ENCODE results near the gene JADE2. TPM values are rescaled to one million over a fixed set of nuclear protein-coding genes. Genes with fewer than 3 reads are reported as not detected.
A peak's percentile ranks its signal among the peaks of the same experiment; 100 is the strongest.

Gene JADE2
- total RNA-seq, 4 donors from 2014 or later = 46.0 to 113 (median 89.2) TPM

DNA sequence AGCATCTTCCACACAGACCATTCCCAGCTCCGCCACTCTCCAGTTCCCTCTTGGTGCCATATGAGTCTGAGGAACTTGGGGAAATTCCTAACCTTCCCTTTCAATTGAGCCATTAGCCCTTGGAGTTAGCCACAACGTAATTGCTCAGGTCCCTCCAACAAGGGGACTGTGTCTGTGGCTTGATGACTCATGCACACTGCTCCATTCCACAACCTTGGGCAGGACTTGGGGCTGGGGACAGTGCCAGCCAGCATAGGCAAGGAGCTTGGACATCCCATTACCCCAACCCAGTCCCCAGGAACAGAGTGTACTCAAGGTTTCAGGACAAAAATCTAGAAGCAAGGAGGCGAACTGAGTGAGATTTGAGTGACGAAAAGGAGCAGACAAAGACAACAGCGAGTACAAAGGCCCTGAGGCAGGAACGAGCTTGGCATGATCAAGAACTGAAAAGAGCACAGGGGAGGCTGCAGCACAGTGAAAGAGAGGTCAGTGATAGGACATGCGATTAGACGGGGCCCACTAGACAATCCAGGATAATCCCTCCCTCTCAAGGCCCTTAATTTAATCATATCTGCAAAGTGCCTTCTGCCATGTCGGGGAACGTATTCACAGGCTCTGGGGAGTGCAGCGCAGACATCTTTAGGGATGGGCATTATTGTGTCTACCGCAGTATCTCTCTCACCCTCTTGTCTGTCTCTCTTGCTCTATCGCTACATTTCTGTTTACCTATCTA lies 16.0 kb upstream of the JADE2 start:
- Histone ChIP-seq H3K4me3 (no peak overlapping the region), H3K27me3 (no peaks in the 10 kb centered on the region), H3K36me3 (no peaks in the 10 kb centered on the region), H3K9me3 (no peaks in the 10 kb centered on the region), H3K27ac (no peak overlapping the region), H3K4me1 (peaks cover 0 to 35% (median 21%) of the 10 kb centered on the region in 3 donors)
- no peak for ATAC-seq
- WGBS, 2 donors (ENCODE audit: low coverage in 1 of 2) = 87 to 96% methylated on average over 11 of the region's 13 CpGs
- TF ChIP-seq, protein P1, sequence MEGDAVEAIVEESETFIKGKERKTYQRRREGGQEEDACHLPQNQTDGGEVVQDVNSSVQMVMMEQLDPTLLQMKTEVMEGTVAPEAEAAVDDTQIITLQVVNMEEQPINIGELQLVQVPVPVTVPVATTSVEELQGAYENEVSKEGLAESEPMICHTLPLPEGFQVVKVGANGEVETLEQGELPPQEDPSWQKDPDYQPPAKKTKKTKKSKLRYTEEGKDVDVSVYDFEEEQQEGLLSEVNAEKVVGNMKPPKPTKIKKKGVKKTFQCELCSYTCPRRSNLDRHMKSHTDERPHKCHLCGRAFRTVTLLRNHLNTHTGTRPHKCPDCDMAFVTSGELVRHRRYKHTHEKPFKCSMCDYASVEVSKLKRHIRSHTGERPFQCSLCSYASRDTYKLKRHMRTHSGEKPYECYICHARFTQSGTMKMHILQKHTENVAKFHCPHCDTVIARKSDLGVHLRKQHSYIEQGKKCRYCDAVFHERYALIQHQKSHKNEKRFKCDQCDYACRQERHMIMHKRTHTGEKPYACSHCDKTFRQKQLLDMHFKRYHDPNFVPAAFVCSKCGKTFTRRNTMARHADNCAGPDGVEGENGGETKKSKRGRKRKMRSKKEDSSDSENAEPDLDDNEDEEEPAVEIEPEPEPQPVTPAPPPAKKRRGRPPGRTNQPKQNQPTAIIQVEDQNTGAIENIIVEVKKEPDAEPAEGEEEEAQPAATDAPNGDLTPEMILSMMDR (IDR thresholded peaks at IDR 0.05) = no peak
- no peak for TF ChIP-seq EP300 (IDR thresholded peaks at IDR 0.05)
- TF ChIP-seq POLR2AphosphoS5 (IDR thresholded peaks at IDR 0.05) = no peak
- TF ChIP-seq POLR2A (IDR thresholded peaks at IDR 0.05) = no peak

DNA sequence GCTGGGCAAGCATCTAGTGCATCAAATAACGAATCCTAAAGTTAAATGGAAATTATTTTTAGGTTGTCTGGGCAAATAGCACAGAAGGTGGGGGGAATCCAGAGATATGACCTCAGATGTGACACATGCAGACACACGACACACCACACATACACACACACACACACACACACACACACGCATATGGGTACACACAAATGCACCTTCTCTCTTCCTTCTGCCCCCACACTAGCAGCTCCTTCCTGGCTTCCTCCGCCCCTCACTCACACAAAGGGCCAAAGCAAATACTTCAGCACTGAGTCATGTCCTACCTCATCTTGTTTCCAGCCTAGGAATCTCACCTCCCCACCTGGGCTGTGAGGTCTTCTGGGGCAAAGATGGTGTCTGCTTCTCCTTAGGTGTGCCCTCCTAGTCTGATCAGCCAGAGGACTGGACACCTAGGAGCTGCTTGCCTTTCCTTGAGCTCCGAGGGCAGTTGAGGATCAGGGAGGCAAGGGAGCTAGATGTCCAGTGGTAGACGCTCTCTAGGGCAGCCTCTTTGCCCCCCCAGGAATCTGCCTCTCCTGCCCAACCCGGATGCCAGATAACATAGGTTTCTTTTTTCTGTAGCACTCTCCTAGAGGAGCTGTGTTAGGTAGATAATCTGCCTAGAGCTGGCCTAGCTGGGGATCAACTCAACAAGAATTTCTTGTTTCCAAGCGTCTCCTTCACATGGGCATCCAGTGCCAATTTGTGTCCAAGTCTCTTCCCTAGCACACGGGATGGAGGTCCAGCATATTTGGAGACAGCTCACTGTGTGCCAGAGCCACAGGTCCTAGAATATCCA lies 14.3 kb upstream of the JADE2 start:
- TF ChIP-seq POLR2A (IDR thresholded peaks at IDR 0.05) (no peak), POLR2AphosphoS5 (IDR thresholded peaks at IDR 0.05) (no peak), EP300 (IDR thresholded peaks at IDR 0.05) (no peak)
- TF ChIP-seq, protein P1 (IDR thresholded peaks at IDR 0.05) = no peak
- H3K4me1 ChIP-seq = peaks cover 0 to 25% (median 19%) of the 10 kb centered on the region in 3 donors
- no peaks in the 10 kb centered on the region for H3K9me3 ChIP-seq
- ATAC-seq = no peak
- no peaks in the 10 kb centered on the region for H3K36me3 ChIP-seq
- H3K27me3 ChIP-seq = no peaks in the 10 kb centered on the region
- H3K27ac ChIP-seq = peak overlapping the region in 3 of 4 donors; percentile 59 to 78 (median 74)
- WGBS, 2 donors (ENCODE audit: low coverage in 1 of 2) = 55 to 63% methylated on average over 4 of the region's 9 CpGs
- no peak overlapping the region for H3K4me3 ChIP-seq

DNA sequence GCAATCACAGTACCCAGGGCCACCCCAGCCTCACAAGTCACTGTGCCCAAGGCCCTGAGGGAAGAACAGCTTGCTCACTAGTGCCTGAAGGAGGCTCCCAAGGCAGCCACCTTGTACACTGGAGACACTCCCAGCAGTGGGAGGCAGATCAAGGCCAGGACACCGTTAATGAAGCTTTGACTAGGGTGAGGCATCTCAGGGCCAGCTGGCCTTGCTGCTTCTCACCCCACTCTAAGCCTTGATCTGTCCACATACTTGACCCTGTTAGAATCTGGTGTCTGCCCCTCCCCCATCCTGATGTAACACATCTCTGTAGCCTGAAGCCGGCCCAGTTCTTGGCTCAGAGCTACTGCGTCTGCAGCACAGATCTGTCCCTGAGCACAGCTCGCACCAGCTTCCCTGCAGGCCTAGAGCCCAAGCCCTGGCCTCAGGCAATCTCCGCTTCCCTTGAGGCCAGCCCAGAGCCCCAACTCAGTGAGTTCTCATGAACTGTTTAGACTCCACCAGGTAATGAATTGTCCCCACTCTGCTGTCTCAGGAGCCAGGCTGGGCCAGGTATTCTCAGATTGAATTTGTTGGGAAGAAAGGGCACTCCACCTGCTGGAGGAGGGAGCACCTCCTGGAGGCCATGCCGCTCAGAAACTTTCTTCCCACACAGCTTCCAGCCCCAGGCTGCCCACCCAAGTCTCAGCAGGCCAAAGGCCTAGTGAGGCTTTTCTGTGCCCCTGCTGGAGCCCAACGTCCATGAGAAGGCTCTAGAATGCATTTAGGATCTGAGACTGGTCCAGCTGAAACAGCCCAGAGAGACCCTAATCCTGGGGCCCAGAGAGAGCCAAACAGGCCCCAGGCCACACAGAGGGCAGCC lies 13.4 kb upstream of the JADE2 start:
- TF ChIP-seq POLR2A (IDR thresholded peaks at IDR 0.05) (no peak), EP300 (IDR thresholded peaks at IDR 0.05) (no peak), POLR2AphosphoS5 (IDR thresholded peaks at IDR 0.05) (peak; percentile 33)
- TF ChIP-seq, protein P1 (IDR thresholded peaks at IDR 0.05) = peak in 2 of 4 experiments; percentile 30 to 50
- H3K9me3 ChIP-seq = no peaks in the 10 kb centered on the region
- H3K4me1 ChIP-seq = peaks cover 0 to 19% (median 13%) of the 10 kb centered on the region in 3 donors
- ATAC-seq = peak; percentile 95
- no peak overlapping the region for H3K4me3 ChIP-seq
- no peaks in the 10 kb centered on the region for H3K36me3 ChIP-seq
- peak overlapping the region in 3 of 4 donors; percentile 59 to 78 (median 74) for H3K27ac ChIP-seq
- no peaks in the 10 kb centered on the region for H3K27me3 ChIP-seq
- WGBS, 2 donors (ENCODE audit: low coverage in 1 of 2) = 40% methylated on average over 1 of the region's 7 CpGs; no CpG with 5 or more reads in 1 of the 2 donors

DNA sequence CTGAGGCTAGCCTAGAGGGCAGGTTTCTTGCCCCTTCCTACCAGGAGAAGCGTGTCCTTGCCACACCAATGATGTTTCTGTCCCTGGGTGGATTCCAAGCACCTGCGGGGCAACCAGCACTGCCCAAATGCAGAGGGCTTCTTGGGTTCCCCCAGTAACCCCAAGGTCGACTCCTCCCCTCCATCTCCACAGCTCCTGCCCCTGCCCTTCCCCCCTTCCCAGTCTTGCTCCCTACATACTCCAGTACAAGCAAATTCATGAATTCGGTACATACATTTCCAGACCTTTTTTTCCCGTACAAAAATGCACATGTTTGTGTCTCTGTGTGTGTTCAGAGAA lies 12.8 kb upstream of the JADE2 start:
- H3K27me3 ChIP-seq = no peaks in the 10 kb centered on the region
- H3K27ac ChIP-seq = peak overlapping the region in 3 of 4 donors; percentile 59 to 78 (median 74)
- H3K4me3 ChIP-seq = no peak overlapping the region
- H3K36me3 ChIP-seq = no peaks in the 10 kb centered on the region
- H3K4me1 ChIP-seq = peaks cover 0 to 19% (median 13%) of the 10 kb centered on the region in 3 donors
- H3K9me3 ChIP-seq = no peaks in the 10 kb centered on the region
- no peak for ATAC-seq
- TF ChIP-seq EP300 (IDR thresholded peaks at IDR 0.05) (no peak), POLR2AphosphoS5 (IDR thresholded peaks at IDR 0.05) (no peak), POLR2A (IDR thresholded peaks at IDR 0.05) (no peak)
- TF ChIP-seq, protein P1 (IDR thresholded peaks at IDR 0.05) = no peak
- 72 to 74% methylated on average over 4 of the region's 5 CpGs for WGBS, 2 donors (ENCODE audit: low coverage in 1 of 2)

All from gastroesophageal sphincter (tissue), 4 donors.